ENCODE data around the gene PRDM16.

PRDM16 gene

DNA sequence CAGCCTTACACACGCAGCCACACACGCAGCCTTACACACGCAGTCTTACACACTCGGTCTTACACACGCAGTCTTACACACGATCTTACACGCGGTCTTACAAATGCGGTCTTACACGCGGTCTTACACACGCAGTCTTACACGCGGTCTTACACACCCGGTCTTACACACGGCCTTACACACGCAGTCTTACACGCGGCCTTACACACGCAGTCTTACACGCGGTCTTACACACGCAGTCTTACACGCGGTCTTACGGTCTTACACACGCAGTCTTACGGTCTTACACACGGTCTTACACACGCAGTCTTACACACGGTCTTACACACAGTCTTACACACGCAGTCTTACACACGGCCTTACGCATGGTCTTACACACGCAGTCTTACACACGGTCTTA is 111.9 kb downstream of the PRDM16 start:
- no peak for DNase-seq (ENCODE audit: low read depth, low spot score)

- no peak for DNase-seq (ENCODE audit: low read depth, low spot score)
These were observed 113.0 kb downstream of the PRDM16 start for GRCh38 chr1:3181956-3182355.

- no peak for DNase-seq (ENCODE audit: low read depth, low spot score)
These were observed 114.4 kb downstream of the PRDM16 start for GRCh38 chr1:3183411-3183810.

DNA sequence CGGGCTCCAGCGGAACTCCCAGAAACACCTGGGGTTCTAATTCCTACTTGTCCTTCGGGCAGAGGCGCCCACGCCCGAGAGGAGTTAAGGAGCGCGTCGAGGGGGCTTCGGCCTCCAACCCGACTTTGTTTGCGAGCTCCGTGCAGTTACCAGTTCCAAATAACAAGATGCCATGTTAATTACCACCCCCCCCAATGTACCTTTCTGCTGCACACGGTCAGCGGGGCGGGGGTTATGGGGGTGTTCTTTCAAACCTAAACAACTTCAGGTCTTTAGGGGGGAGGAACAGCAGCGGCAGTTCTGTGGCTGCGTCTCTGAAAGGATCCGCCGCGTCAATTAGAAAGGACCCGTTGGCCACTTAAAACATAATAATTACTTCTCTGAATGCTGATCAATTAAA is 114.8 kb downstream of the PRDM16 start:
- DNase-seq (ENCODE audit: low read depth, low spot score): no peak

DNA sequence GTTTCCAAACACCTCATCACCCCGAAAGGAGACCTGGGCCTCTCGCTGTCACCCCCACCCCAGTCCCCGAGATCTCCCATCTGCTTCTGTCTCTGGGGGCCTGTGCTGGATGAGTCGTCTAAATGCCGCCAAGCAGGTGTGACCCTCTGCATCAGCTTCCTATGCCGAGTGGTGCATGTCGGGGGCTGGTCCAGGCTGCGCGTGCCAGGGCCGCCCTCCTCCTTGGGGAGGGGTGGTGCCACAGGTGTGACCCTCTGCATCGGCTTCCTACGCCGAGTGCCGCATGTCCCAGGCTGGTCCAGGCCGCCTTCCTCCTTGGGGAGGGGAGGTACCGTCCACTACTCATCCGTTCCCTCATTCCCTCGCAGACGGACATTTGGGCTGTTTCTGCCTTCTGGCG is 115.7 kb downstream of the PRDM16 start:
- no peak for DNase-seq (ENCODE audit: low read depth, low spot score)

DNA sequence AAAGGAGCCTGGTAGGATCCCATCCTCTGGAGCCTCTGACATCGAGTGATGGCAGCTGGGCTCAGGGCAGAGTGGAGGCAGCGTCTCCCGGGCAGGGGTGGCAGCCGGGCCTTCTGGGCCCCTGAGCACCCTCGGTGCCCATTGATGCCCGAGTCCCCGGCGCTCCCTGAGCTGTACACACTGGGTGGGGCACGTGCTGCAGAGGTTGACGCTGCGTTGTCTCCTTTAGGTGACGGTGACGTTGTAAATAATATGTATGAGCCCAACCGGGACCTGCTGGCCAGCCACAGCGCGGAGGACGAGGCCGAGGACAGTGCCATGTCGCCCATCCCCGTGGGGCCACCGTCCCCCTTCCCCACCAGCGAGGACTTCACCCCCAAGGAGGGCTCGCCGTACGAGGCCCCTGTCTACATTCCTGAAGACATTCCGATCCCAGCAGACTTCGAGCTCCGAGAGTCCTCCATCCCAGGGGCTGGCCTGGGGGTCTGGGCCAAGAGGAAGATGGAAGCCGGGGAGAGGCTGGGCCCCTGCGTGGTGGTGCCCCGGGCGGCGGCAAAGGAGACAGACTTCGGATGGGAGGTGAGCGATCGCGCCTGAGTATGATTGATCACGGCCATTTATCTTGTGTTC is 117.0 kb downstream of the PRDM16 start:
- DNase-seq (ENCODE audit: low read depth, low spot score): no peak

DNA sequence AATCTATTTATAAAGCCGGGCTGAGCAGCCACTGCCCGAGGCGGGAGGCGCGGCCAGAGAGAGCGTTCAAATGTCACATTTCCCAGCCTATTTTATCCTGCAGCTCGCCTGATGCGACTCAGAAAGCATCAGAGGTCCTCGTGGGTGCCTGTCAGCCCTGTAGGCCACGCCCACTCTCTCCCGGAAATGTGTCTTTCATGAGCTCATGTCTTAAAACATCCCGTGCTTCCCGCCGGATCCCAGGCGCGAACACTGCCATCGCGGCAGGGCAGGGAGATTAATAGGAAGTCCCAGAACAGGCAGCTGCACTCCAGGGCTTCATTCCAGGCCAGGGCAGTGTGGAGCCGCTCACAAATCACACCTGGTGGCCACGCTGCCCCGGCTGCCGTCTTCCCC is 117.5 kb downstream of the PRDM16 start:
- no peak for DNase-seq (ENCODE audit: low read depth, low spot score)

DNA sequence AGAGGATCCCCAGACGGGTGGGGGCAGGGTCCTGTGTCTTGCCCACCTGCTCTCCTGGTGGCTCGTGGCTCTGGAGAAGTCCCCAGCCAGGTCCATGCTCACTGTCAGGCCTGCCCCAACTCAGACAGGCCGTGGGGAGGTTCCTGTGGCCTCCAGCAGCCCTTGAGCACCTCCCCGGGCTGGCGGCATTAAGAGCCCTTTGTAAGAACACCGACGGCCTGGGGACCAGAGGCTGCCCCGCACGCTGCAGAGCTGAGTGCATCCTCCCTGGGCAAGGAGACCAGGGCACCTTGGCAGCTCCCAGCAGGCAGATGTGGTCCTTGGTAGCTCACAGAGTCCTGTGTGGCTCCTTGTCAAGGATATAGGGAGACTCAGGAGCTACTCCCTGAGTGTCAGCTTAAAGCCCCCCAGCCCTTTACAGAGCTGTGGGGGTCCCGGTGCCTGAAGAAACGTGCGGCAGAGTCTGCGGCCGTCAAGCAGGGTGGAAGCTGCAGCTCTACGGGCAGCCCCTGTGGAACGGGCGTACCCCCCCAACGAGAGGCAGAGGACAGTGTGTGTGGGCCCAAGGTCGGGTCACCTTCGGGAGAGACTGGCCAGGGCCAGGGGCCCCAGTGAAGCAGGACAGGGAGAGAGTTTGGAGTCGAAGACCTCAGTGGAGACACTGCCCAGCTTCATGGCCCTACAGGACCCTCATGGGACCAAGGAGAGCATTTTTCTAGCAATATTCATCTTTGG is 118.6 kb downstream of the PRDM16 start:
- no peak for DNase-seq (ENCODE audit: low read depth, low spot score)

DNA sequence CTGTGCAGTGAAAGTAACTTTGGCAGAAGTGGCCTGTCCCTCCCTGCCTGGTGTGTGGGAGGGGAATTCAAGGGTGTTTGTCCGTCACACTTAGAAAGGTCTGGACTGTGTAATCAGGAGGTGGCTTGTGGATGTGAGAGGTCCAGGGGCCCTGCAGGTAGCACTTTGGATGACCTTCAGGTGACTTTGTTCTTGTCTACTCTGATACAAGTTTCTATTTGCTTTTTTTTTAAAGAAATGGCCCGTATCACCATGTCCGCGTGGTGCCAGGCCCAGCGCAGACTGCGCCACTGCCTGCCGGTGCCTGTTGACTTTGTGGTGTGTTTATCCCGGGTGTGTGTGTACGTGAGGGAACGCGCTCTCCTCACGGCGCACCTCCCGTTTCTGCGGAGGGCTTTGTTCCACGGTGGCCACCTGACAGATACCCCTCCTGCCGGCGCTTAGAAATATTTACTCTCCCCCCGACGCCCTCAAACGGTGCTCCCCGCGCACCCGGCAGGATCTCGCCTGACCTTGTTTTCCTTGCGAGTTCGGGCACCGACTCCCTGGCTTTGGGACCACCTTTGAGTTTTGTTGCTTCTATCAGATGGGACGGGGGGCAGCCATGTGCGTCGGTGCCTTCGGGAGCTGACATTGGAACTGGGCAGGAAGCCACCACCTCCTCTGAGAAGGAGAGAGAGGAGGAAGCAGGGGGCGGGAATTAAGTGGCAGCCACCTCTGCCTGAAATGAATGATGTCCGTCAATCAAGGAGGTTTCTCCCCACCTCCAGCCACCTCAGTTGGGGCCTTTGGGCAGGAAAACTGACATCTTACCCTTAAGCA is 119.4 kb downstream of the PRDM16 start:
- no peak for DNase-seq (ENCODE audit: low read depth, low spot score)

GRCh38 chr1:3190256-3191041 is 121.4 kb downstream of the PRDM16 start:
- DNase-seq (ENCODE audit: low read depth, low spot score): no peak

- no peak for DNase-seq (ENCODE audit: low read depth, low spot score)
These were observed 123.4 kb downstream of the PRDM16 start for GRCh38 chr1:3192361-3192760.

DNA sequence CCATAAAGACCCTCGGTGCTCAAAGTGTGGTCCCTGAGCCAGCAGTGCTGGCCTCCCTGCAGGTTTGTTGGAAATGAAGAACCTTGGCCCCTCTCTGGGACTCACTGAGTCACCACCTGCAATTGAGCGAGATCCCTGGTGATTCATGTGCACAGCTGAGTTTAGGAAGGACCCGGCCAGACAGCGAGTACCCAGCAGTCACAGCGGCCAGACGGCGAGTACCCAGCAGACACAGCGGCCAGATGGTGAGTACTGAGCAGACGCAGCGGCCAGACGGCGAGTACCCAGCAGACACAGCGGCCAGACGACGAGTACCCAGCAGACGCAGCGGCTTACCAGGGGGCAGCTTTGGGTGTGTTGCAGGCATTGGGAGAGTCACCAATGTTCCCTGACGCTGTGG is 123.8 kb downstream of the PRDM16 start:
- no peak for DNase-seq (ENCODE audit: low read depth, low spot score)

DNA sequence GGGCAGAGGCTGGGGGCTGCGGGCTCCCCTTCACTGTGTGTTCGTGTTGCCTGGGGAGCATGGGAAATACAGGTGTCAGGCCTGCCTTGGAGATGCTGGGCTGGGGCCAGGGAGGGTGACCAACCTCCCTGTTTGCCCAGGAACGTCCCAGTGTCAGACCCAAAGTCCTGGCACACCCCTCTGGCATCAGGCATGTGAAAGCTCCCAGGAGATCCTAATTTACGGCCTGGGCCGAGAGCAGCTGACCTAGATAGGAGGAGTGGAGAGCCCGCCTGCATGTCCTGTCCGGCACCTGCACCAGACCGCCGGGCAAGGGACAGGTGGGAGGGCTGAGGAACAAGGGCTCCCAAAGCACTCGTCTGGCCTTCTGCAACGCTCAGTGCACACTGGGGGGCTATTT is 124.8 kb downstream of the PRDM16 start:
- no peak for DNase-seq (ENCODE audit: low read depth, low spot score)

GRCh38 chr1:3194760-3195479 is 125.9 kb downstream of the PRDM16 start:
- no peak for DNase-seq (ENCODE audit: low read depth, low spot score)

DNA sequence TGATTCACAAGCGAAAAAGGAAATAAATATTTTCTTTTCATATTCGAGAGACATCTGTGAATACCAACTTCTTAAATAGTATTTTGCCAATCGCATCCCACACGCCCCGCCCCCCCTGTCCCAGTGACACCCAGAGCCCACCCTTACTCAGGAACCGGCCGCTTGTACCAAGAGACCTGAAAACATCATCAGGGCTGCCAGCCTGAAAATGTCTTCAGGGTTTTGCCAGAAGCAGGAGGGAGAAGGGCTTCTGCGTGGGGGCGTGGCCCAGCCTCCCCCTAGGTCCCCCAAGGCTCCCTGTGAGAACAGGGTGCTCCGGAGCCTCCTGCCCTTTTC is 126.4 kb downstream of the PRDM16 start:
- DNase-seq (ENCODE audit: low read depth, low spot score): no peak

- DNase-seq (ENCODE audit: low read depth, low spot score): no peak
These were observed 127.0 kb downstream of the PRDM16 start for GRCh38 chr1:3195966-3196515.

GRCh38 chr1:3196577-3197245 is 127.7 kb downstream of the PRDM16 start:
- no peak for DNase-seq (ENCODE audit: low read depth, low spot score)

- no peak for DNase-seq (ENCODE audit: low read depth, low spot score)
These were observed 128.8 kb downstream of the PRDM16 start for GRCh38 chr1:3197781-3198316.

DNA sequence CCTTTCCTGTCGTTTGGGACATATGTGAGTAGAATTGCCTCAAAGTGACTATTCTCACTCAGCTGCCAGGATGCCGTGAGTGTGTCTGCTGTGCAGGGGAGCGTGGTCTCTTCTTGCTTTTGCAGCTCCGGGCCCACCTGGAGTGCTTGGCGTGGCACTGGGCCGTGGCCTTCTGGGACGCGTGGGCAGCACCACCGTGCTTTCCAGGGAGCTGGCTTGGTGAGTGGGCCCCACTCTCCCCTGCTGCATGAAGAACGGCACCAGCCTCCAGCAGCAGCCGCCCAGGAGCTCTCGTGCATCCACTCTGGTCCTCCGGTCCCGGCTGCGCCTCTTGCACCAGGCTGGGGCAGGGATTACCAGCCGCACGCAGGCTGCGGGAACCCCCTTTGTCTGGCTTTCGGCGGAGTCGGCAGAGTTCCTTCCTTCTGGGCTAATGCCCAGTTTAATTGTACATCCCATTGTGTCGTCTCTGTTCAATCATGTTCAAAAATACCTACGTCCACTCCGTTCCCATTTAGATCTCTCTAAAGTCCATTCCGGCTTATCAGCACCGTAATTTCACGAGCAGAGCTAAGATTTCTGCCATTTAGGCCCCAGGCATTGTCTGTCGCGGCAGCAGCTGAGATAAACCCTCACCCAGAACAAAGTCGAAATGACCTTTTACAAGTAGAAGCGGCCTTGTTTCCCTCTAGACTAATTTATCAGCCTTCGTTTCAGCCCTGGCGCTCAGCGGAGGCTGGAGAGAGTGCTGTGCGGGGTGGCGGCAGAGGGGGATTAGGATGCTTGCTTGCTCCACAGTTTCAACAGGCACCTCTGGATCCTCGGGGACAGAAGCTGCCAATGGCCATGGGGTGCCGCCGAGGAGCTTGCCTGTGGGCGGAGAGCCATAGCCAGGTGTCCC is 129.6 kb downstream of the PRDM16 start:
- no peak for DNase-seq (ENCODE audit: low read depth, low spot score)

Measured in smooth muscle cell of the brain vasculature (primary cell).